HCT116 (cell line): ENCODE data around the gene OFD1. TPM values are rescaled to one million over a fixed set of nuclear protein-coding genes. Genes with fewer than 3 reads are reported as not detected.

Experiments used
- ATAC-seq: fragments of 200-7000 bp; cut with Tn5 transposase; 2 replicates; pipeline ENCODE4 v1.9.1; 2020; ENCODE audit warnings: mild to moderate bottlenecking, moderate library complexity
- BruUV-seq: library from RNA; stranded (reverse); fragments of 400-500 nt; replicated peaks from 2 replicates; lab custom pipeline; 2021; lab: Mats Ljungman, UMichigan
- CTCF ChIA-PET: fragments of 300-600 bp; sonication (Branson Sonifier 250); formaldehyde crosslinking; loops from one replicate; lab custom pipeline; 2021; ENCODE audit warnings: antibody characterized with exemption; lab: Charles Lee
- POLR2A ChIA-PET: fragments of 300-600, 350-600 bp; sonication (Branson Sonifier 250); formaldehyde crosslinking; loops from one replicate; lab custom pipeline; 2021; ENCODE audit warnings: antibody characterized with exemption; lab: Charles Lee
- RAD21 ChIA-PET, 2 experiments: fragments of 300-600 bp; sonication (Branson Sonifier 250); formaldehyde crosslinking; loops; one replicate each; lab custom pipeline; 2023; ENCODE audit warnings: low total read pairs in 2 of 2; ENCODE audit not compliant: uncharacterized antibody in 2 of 2, unreplicated experiment in 2 of 2, low non-redundant PET in 1 of 2; lab: Charles Lee
- DNase-seq: peaks from one replicate; pipeline ENCODE4 v3.0.0-alpha.2; 2010; ENCODE audit warnings: low read depth, low spot score
- H2AFZ ChIP-seq: fragments of 200-600 bp; shearing (Covaris generic), sonication (generic); 2 replicates; pipeline ENCODE4 v1.6.1; 2017; ENCODE audit warnings: low read depth, mixed run types, mixed read lengths, antibody characterized with exemption, low read length; ENCODE audit not compliant: poor library complexity, severe bottlenecking
- H3K27ac ChIP-seq: 2 replicates; pipeline ENCODE4 v1.5.1; 2012; ENCODE audit warnings: low read depth, low read length
- H3K27me3 ChIP-seq: fragments of 200-600 bp; sonication (generic); 2 replicates; pipeline ENCODE4 v1.6.1; 2016; ENCODE audit warnings: mixed run types, low read length, mixed read lengths; ENCODE audit not compliant: insufficient read depth
- H3K36me3 ChIP-seq, 2 experiments: fragments of 200-500 bp in 1 of 2; fragments of 200-600 bp in 1 of 2; sonication (Bioruptor generic) in 1 of 2; sonication (generic) in 1 of 2; 2 replicates each; pipeline versions ENCODE4 v1.5.1 to v1.6.1; 2014 to 2016; ENCODE audit warnings: low read length in 2 of 2, inconsistent platforms in 1 of 2, mixed read lengths in 1 of 2, mixed run types in 1 of 2; ENCODE audit not compliant: insufficient read depth in 2 of 2, control insufficient read depth in 1 of 2
- H3K4me1 ChIP-seq, 2 experiments: fragments of 200-600 bp in 1 of 2; sonication (generic) in 1 of 2; 2 replicates each; pipeline versions ENCODE4 v1.5.1 to v1.6.1; 2012 to 2017; ENCODE audit warnings: low read length in 2 of 2, inconsistent platforms in 1 of 2, mild to moderate bottlenecking in 1 of 2, mixed read lengths in 1 of 2, mixed run types in 1 of 2, moderate library complexity in 1 of 2; ENCODE audit not compliant: insufficient read depth in 2 of 2, control insufficient read depth in 1 of 2
- H3K4me2 ChIP-seq: fragments of 200-600 bp; sonication (generic); 2 replicates; pipeline ENCODE4 v1.6.1; 2017; ENCODE audit warnings: mixed run types, low read length, mixed read lengths
- H3K4me3 ChIP-seq, 2 experiments: fragments of 200-600 bp in 1 of 2; sonication (generic) in 1 of 2; replicated peaks in 1 of 2; 2 replicates each; pipeline ENCODE4 v1.5.1; 2011 to 2016; ENCODE audit warnings: low read length in 2 of 2, control low read depth in 1 of 2, low read depth in 1 of 2, mild to moderate bottlenecking in 1 of 2, mixed read lengths in 1 of 2, mixed run types in 1 of 2
- H3K79me2 ChIP-seq: fragments of 200-600 bp; sonication (generic); 2 replicates; pipeline ENCODE4 v1.6.1; 2017; ENCODE audit warnings: mild to moderate bottlenecking, mixed run types, low read length, moderate library complexity, mixed read lengths; ENCODE audit not compliant: insufficient read depth
- H3K9ac ChIP-seq: fragments of 200-600 bp; sonication (generic); 2 replicates; pipeline ENCODE4 v1.6.1; 2016; ENCODE audit warnings: low read length, mixed read lengths
- H3K9me2 ChIP-seq: fragments of 200-600 bp; sonication (generic), shearing (Covaris generic); 2 replicates; pipeline ENCODE4 v1.6.1; 2017; ENCODE audit warnings: mixed run types, mild to moderate bottlenecking, moderate library complexity; ENCODE audit not compliant: insufficient read depth
- H3K9me3 ChIP-seq, 2 experiments: fragments of 200-500 bp in 1 of 2; fragments of 200-600 bp in 1 of 2; sonication (Bioruptor generic) in 1 of 2; sonication (generic) in 1 of 2; 2 replicates each; pipeline ENCODE4 v1.6.1; 2014 to 2017; ENCODE audit warnings: low read length in 2 of 2, mixed read lengths in 2 of 2, inconsistent platforms in 1 of 2, low read depth in 1 of 2, mild to moderate bottlenecking in 1 of 2, mixed run types in 1 of 2, moderate library complexity in 1 of 2; ENCODE audit not compliant: control insufficient read depth in 1 of 2, insufficient read depth in 1 of 2
- H4K20me1 ChIP-seq: fragments of 200-600 bp; sonication (generic), shearing (Covaris generic); 2 replicates; pipeline ENCODE4 v1.6.1; 2017; ENCODE audit warnings: mixed run types, mild to moderate bottlenecking, moderate library complexity; ENCODE audit not compliant: insufficient read depth
- CBX3 ChIP-seq: IDR thresholded peaks from 2 replicates; pipeline ENCODE4 v1.6.1; 2012; ENCODE audit warnings: low read depth
- CEBPB ChIP-seq: IDR thresholded peaks from 2 replicates; pipeline ENCODE4 v1.6.1; 2012; ENCODE audit warnings: low read depth
- EGR1 ChIP-seq: IDR thresholded peaks from 2 replicates; pipeline ENCODE4 v1.6.1; 2012; ENCODE audit warnings: low read depth
- EZH2 ChIP-seq: fragments of 200-600 bp; sonication (generic); IDR thresholded peaks from 2 replicates; pipeline ENCODE4 v1.6.1; 2017; ENCODE audit warnings: antibody characterized with exemption, mixed run types
- EZH2phosphoT487 ChIP-seq: fragments of 200-600 bp; IDR thresholded peaks from 2 replicates; pipeline ENCODE4 v1.6.1; 2018; ENCODE audit warnings: antibody characterized with exemption, borderline replicate concordance
- FOSL1 ChIP-seq: IDR thresholded peaks from 2 replicates; pipeline ENCODE4 v1.6.1; 2012; ENCODE audit warnings: low read depth
- JUND ChIP-seq: IDR thresholded peaks from 2 replicates; pipeline ENCODE4 v1.6.1; 2012
- RAD21 ChIP-seq: IDR thresholded peaks from 2 replicates; pipeline ENCODE4 v1.6.1; 2012; ENCODE audit warnings: low read depth, mild to moderate bottlenecking
- SIN3A ChIP-seq: IDR thresholded peaks from 2 replicates; pipeline ENCODE4 v1.6.1; 2012; ENCODE audit warnings: low read depth
- SP1 ChIP-seq: IDR thresholded peaks from 2 replicates; pipeline ENCODE4 v1.6.1; 2012; ENCODE audit warnings: low read depth
- SRF ChIP-seq: IDR thresholded peaks from 2 replicates; pipeline ENCODE4 v1.6.1; 2012; ENCODE audit warnings: low read depth
- TCF7L2 ChIP-seq: IDR thresholded peaks from 2 replicates; pipeline ENCODE4 v1.7.0; 2011; ENCODE audit warnings: borderline replicate concordance, inconsistent platforms; ENCODE audit not compliant: insufficient read depth, insufficient read length; ENCODE audit errors: extremely low read depth
- YY1 ChIP-seq: IDR thresholded peaks from 2 replicates; pipeline ENCODE4 v1.6.1; 2011; ENCODE audit warnings: low read length, low read depth, moderate library complexity, mild to moderate bottlenecking; ENCODE audit not compliant: insufficient replicate concordance; ENCODE audit errors: extremely low read depth
- ZFX ChIP-seq: fragments of 450-650 bp; IDR thresholded peaks from 2 replicates; pipeline ENCODE4 v1.6.1; 2017
- intact Hi-C: fragments of 100-400 bp; cut with micrococcal nuclease; formaldehyde crosslinking; loops from 2 replicates; pipeline ENCODE4 v1.10.0; 2022
- total RNA-seq: library from RNA; stranded (reverse); gene quantifications from one replicate; pipeline ENCODE4 v1.2.1, GENCODE V29; 2021; ENCODE audit not compliant: unreplicated experiment
- TF ChIP-seq, protein P1 (sequence below): IDR thresholded peaks from 2 replicates; pipeline ENCODE4 v1.6.1; 2012
- TF ChIP-seq, protein P2 (sequence below), 3 experiments: fragments of 200-600 bp in 1 of 3; sonication (generic) in 1 of 3; IDR thresholded peaks in 2 of 3; conservative IDR thresholded peaks in 1 of 3; 2 replicates each; pipeline ENCODE4 v1.5.1; 2012 to 2017; ENCODE audit warnings: low read depth in 2 of 3, low read length in 2 of 3, antibody characterized with exemption in 1 of 3, borderline replicate concordance in 1 of 3, control low read depth in 1 of 3, mild to moderate bottlenecking in 1 of 3, mixed read lengths in 1 of 3, mixed run types in 1 of 3, moderate library complexity in 1 of 3; ENCODE audit not compliant: insufficient read depth in 1 of 3

Gene OFD1
- total RNA-seq, 1 experiment from 2014 or later = 18.0 TPM

DNA sequence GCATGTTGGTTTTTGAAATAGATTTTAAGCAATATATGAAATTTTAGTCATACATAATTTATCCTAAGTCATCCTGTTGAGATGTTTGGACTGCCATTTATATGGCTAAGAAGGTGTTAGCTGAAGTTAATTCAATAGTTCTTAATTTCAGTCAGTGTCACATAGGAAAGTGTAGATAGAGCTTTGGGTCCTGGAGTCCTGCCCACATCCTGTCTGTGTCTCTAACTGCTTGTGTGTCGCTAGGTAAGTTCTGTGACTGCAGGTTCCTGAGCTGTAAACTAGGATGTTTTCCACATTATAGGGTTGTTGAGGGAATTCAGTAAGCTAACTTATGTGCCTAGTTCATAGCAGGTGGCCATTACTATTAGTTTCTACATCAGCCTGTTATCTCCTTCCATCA lies 20.7 kb downstream of the OFD1 start:
- ChIA-PET RAD21 (no interaction called here), CTCF (no interaction called here)

More for the DNA sequence above, 20.7 kb downstream of the OFD1 start:
- no peak for ATAC-seq
- Histone ChIP-seq H3K79me2 (no peaks in the 10 kb centered on the region), H3K4me2 (no peak overlapping the region), H3K4me3 (no peak overlapping the region), H3K27me3 (no peaks in the 10 kb centered on the region), H3K9me2 (no peaks in the 10 kb centered on the region), H3K9me3 (no peaks in the 10 kb centered on the region), H3K27ac (no peak overlapping the region)
- POLR2A ChIA-PET = no interaction called here
- intact Hi-C loops = no loop called here
- TF ChIP-seq CEBPB = no peak
- no peak for TF ChIP-seq RAD21
- no peak for TF ChIP-seq SP1
- TF ChIP-seq JUND = no peak
- TF ChIP-seq, protein P1, sequence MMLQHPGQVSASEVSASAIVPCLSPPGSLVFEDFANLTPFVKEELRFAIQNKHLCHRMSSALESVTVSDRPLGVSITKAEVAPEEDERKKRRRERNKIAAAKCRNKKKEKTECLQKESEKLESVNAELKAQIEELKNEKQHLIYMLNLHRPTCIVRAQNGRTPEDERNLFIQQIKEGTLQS = no peak
- TF ChIP-seq CBX3 = no peak
- TF ChIP-seq TCF7L2 = no peak
- TF ChIP-seq YY1 = no peak
- TF ChIP-seq EZH2phosphoT487 = no peak
- TF ChIP-seq SRF = no peak
- no peak for TF ChIP-seq ZFX
- TF ChIP-seq FOSL1 = no peak
- TF ChIP-seq, protein P2, sequence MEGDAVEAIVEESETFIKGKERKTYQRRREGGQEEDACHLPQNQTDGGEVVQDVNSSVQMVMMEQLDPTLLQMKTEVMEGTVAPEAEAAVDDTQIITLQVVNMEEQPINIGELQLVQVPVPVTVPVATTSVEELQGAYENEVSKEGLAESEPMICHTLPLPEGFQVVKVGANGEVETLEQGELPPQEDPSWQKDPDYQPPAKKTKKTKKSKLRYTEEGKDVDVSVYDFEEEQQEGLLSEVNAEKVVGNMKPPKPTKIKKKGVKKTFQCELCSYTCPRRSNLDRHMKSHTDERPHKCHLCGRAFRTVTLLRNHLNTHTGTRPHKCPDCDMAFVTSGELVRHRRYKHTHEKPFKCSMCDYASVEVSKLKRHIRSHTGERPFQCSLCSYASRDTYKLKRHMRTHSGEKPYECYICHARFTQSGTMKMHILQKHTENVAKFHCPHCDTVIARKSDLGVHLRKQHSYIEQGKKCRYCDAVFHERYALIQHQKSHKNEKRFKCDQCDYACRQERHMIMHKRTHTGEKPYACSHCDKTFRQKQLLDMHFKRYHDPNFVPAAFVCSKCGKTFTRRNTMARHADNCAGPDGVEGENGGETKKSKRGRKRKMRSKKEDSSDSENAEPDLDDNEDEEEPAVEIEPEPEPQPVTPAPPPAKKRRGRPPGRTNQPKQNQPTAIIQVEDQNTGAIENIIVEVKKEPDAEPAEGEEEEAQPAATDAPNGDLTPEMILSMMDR (IDR thresholded peaks at IDR 0.05 in 2 of 3, conservative IDR thresholded peaks at IDR 0.05 in 1 of 3; ENCODE audit: borderline replicate concordance in 1 of 3, insufficient read depth in 1 of 3, low read depth in 2 of 3, low read length in 2 of 3) = no peak
- no peak for TF ChIP-seq EGR1
- no peak for TF ChIP-seq EZH2
- no peak for TF ChIP-seq SIN3A
- TF ChIP-seq, all 23 proteins: peak for 0
- Histone ChIP-seq H3K4me1 (no peaks in the 10 kb centered on the region), H3K36me3 (peaks cover 0 to 11% of the 10 kb centered on the region in 2 experiments; a peak in 2 of 4 replicates), H3K9ac (no peak overlapping the region), H4K20me1 (no peaks in the 10 kb centered on the region), H2AFZ (no peak overlapping the region)
- BruUV-seq = no TSS peak
- no peak for DNase-seq
